H1 (cell line): Measurements from ENCODE around the gene EPB41L1. TPM values are rescaled to one million over a fixed set of nuclear protein-coding genes. Genes with fewer than 3 reads are reported as not detected.

Experiments
- CREB1 ChIP-seq: IDR thresholded peaks from 2 replicates; pipeline ENCODE4 v1.6.1; 2012; ENCODE audit warnings: inconsistent platforms
- RAD21 ChIP-seq, 2 experiments: IDR thresholded peaks in 1 of 2; conservative IDR thresholded peaks in 1 of 2; 2 replicates each; pipeline ENCODE4 v1.6.1; 2011; ENCODE audit warnings: low read depth in 2 of 2, low read length in 2 of 2, improper control_type of control experiment in 1 of 2, inconsistent platforms in 1 of 2, mild to moderate bottlenecking in 1 of 2, moderate library complexity in 1 of 2
- RFX5 ChIP-seq: IDR thresholded peaks from 2 replicates; pipeline ENCODE4 v1.6.1; 2011; ENCODE audit warnings: low read depth, low read length, improper control_type of control experiment, borderline replicate concordance
- polyA plus RNA-seq, 7 experiments: library from polyadenylated mRNA; depleted of rRNA in 3 of 7; stranded (reverse) in 5 of 7; unstranded in 2 of 7; fragments of >200 nt in 5 of 7; fragments of 200-250 nt in 2 of 7; gene quantifications; 1 replicate in 5 of 7; 2 replicates in 1 of 7; 4 replicates in 1 of 7; pipeline versions ENCODE4 v1.2.1 to v1.2.3, GENCODE V29; 2011 to 2013; ENCODE audit warnings: missing spikeins in 2 of 7, mixed read lengths in 2 of 7
- total RNA-seq: library from RNA; stranded (reverse); fragmentation: NEBNext Ultra II Directional; extraction: Animal tissue kit (Norgen Biotek cat#: 25700); gene quantifications from 2 replicates; pipeline ENCODE4 v1.2.1, GENCODE V29; 2021

Gene EPB41L1
- total and polyA plus RNA-seq, 2 of the 8 experiments (the other 6 are each of a cell fraction or from before 2014, with no cell fraction given) = 14.8 to 36.0 TPM

DNA sequence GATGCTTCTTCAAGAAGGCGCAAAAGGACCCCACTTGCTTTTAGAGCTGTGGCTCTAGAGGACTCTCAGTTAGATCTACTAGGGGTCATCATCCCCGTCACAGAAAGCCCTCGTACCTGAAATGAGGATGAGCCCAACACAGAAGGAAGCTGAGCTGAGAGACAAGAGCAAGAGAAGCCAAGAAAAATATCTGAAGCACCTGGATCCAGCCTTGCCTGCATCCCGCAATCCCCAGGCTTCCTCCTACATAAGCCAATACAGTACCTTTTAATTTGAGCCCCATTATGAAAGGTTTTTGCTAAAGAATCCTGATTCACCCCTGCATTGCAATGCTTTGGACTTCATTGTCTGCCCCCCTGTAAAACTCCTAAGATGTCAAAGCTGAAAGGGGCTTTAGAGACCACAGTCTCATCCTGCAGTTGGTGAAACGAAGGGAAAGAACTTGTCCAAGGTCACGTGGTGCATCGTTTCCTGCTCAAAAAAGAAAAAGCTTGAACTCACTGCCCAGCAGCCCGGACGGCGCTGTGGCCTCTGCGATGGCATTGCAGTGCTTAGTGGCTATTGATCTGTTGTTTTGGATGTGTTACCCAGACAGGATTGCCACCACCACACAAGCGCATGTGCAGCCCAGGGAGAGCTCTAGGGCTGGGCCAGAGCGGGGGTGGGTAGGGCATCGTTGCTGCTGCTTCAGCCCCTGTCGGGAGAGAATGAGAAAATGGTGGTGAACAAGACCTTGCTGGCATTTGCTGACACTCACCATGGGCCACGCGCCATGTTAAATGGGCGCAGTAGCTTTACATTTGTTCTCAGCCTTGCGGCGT is 110.1 kb downstream of the EPB41L1 start (continued):
- no peak for TF ChIP-seq RAD21 (IDR thresholded peaks at IDR 0.05 in 1 of 2, conservative IDR thresholded peaks at IDR 0.05 in 1 of 2; ENCODE audit: low read depth in 2 of 2, low read length in 2 of 2)
- TF ChIP-seq CREB1 = no peak
- TF ChIP-seq RFX5 = no peak
